Effector CD8-positive, alpha-beta T cell (primary cell): Measurements from ENCODE around the gene BPGM.
"Not testable (repeated sequence)": the region's sequence is repeated elsewhere in the genome, so short reads cannot be mapped to it uniquely, and the experiment has no call there.

ENCODE experiments used
- DNase-seq: peaks from one replicate; lab custom pipeline; 2025; lab: John Stamatoyannopoulos, UW

The BPGM gene

GRCh38 chr7:134632052-134632451 lies 14.6 kb upstream of the BPGM start:
- no peak for DNase-seq

- peak; percentile 8 for DNase-seq
These were observed 13.6 kb upstream of the BPGM start for GRCh38 chr7:134632937-134633540.

- no peak for DNase-seq
These were observed 10.6 kb upstream of the BPGM start for GRCh38 chr7:134636008-134636449.

GRCh38 chr7:134637441-134637840 lies 9.2 kb upstream of the BPGM start:
- no peak for DNase-seq

GRCh38 chr7:134637934-134638719 lies 8.5 kb upstream of the BPGM start:
- no peak for DNase-seq

- no peak for DNase-seq
These were observed 7.6 kb upstream of the BPGM start for GRCh38 chr7:134639061-134639460.

- DNase-seq: no peak
These were observed 6.9 kb upstream of the BPGM start for GRCh38 chr7:134639683-134640279.

GRCh38 chr7:134640842-134641715 lies 5.6 kb upstream of the BPGM start:
- DNase-seq: no peak

GRCh38 chr7:134641981-134642380 lies 4.7 kb upstream of the BPGM start:
- DNase-seq: not testable (repeated sequence)

GRCh38 chr7:134643131-134643530 lies 3.5 kb upstream of the BPGM start:
- no peak for DNase-seq

GRCh38 chr7:134645478-134645877 lies 1.2 kb upstream of the BPGM start:
- no peak for DNase-seq

- DNase-seq: no peak
These were observed 718 bp upstream of the BPGM start for GRCh38 chr7:134645935-134646334.

- no peak for DNase-seq
These were observed 1.8 kb downstream of the BPGM start for GRCh38 chr7:134648456-134648855.

- no peak for DNase-seq
These were observed 2.6 kb downstream of the BPGM start for GRCh38 chr7:134649226-134649775.

- no peak for DNase-seq
These were observed 5.3 kb downstream of the BPGM start for GRCh38 chr7:134651991-134652390.

GRCh38 chr7:134654104-134654775 lies 7.6 kb downstream of the BPGM start:
- no peak for DNase-seq

GRCh38 chr7:134657526-134657925 lies 10.9 kb downstream of the BPGM start:
- DNase-seq: no peak

- DNase-seq: no peak
These were observed 13.7 kb downstream of the BPGM start for GRCh38 chr7:134660242-134660785.

- no peak for DNase-seq
These were observed 14.3 kb downstream of the BPGM start for GRCh38 chr7:134660961-134661376.

GRCh38 chr7:134662166-134662870 lies 15.7 kb downstream of the BPGM start:
- DNase-seq: no peak
